NCI-H446 (cell line): ENCODE measurements around the gene HAUS3.
"Not testable (repeated sequence)": the region's sequence is repeated elsewhere in the genome, so short reads cannot be mapped to it uniquely, and the experiment has no call there.

Experiments
- DNase-seq, 2 experiments: peaks; one replicate each; lab custom pipeline; 2025; lab: John Stamatoyannopoulos, UW

The HAUS3 gene

GRCh38 chr4:2251073-2251794, 9.3 kb upstream of the HAUS3 start:
- DNase-seq: no peak

GRCh38 chr4:2250357-2251072, 8.6 kb upstream of the HAUS3 start:
- no peak for DNase-seq

- no peak for DNase-seq
These were observed 7.8 kb upstream of the HAUS3 start for GRCh38 chr4:2249526-2250356.

GRCh38 chr4:2248821-2249261, 6.9 kb upstream of the HAUS3 start:
- no peak for DNase-seq

GRCh38 chr4:2248044-2248780, 6.3 kb upstream of the HAUS3 start:
- DNase-seq: no peak

- DNase-seq: no peak
These were observed 5.5 kb upstream of the HAUS3 start for GRCh38 chr4:2247128-2248043.

GRCh38 chr4:2246384-2247127, 4.6 kb upstream of the HAUS3 start:
- DNase-seq: no peak

- no peak for DNase-seq
These were observed 3.9 kb upstream of the HAUS3 start for GRCh38 chr4:2245787-2246275.

- DNase-seq: no peak
These were observed 3.3 kb upstream of the HAUS3 start for GRCh38 chr4:2245057-2245786.

GRCh38 chr4:2243681-2244380, 1.9 kb upstream of the HAUS3 start:
- DNase-seq: no peak

GRCh38 chr4:2241003-2241402, 918 bp downstream of the HAUS3 start:
- no peak for DNase-seq

GRCh38 chr4:2236944-2237666, 4.8 kb downstream of the HAUS3 start:
- DNase-seq: no peak

- DNase-seq: no peak
These were observed 10.8 kb downstream of the HAUS3 start for GRCh38 chr4:2231082-2231481.

GRCh38 chr4:2226261-2226660, 15.7 kb downstream of the HAUS3 start:
- DNase-seq: no peak

- no peak for DNase-seq
These were observed 19.1 kb downstream of the HAUS3 start for GRCh38 chr4:2222838-2223237.

GRCh38 chr4:2221378-2221777, 20.5 kb downstream of the HAUS3 start:
- DNase-seq: not testable (repeated sequence)

- DNase-seq: peak; percentile 5 to 48
These were observed 21.8 kb downstream of the HAUS3 start for GRCh38 chr4:2220016-2220630.
